Stimulated activated CD4-positive, alpha-beta T cell treated with anti-CD3 and anti-CD28 coated beads, Interleukin-1b, Interleukin-23, amount 100 ng/mL, for 4 hours (primary cell): ENCODE measurements around the gene C2CD3.
"Not testable (repeated sequence)": the region's sequence is repeated elsewhere in the genome, so short reads cannot be mapped to it uniquely, and the experiment has no call there.

Source experiments
- DNase-seq, 2 donors: peaks; one replicate each; pipeline ENCODE4 v3.0.0-alpha.2; 2020; ENCODE audit warnings: low read depth in 2 of 2

Gene C2CD3

GRCh38 chr11:74112877-74113276 lies 57.9 kb downstream of the C2CD3 start:
- no peak for DNase-seq

GRCh38 chr11:74106124-74106523 lies 64.7 kb downstream of the C2CD3 start:
- no peak for DNase-seq

- no peak for DNase-seq
These were observed 68.5 kb downstream of the C2CD3 start for GRCh38 chr11:74102321-74102720.

GRCh38 chr11:74100735-74101134 lies 70.1 kb downstream of the C2CD3 start:
- DNase-seq, result no peak

- DNase-seq, result no peak
These were observed 70.6 kb downstream of the C2CD3 start for GRCh38 chr11:74100231-74100630.

GRCh38 chr11:74097686-74098237 lies 73.0 kb downstream of the C2CD3 start:
- no peak for DNase-seq

GRCh38 chr11:74094393-74094792 lies 76.4 kb downstream of the C2CD3 start:
- DNase-seq, result no peak

- no peak for DNase-seq
These were observed 78.4 kb downstream of the C2CD3 start for GRCh38 chr11:74092425-74092824.

GRCh38 chr11:74091549-74091948 lies 79.3 kb downstream of the C2CD3 start:
- no peak for DNase-seq

- DNase-seq, result no peak
These were observed 80.1 kb downstream of the C2CD3 start for GRCh38 chr11:74090701-74091100.

- no peak for DNase-seq
These were observed 84.4 kb downstream of the C2CD3 start for GRCh38 chr11:74086242-74086884.

- no peak for DNase-seq
These were observed 85.3 kb downstream of the C2CD3 start for GRCh38 chr11:74085542-74085892.

GRCh38 chr11:74084796-74085541 lies 85.8 kb downstream of the C2CD3 start:
- DNase-seq, result no peak

- DNase-seq, result not testable (repeated sequence)
These were observed 86.9 kb downstream of the C2CD3 start for GRCh38 chr11:74083927-74084326.

GRCh38 chr11:74081428-74081827 lies 89.4 kb downstream of the C2CD3 start:
- DNase-seq, result no peak

GRCh38 chr11:74077193-74077592 lies 93.6 kb downstream of the C2CD3 start:
- no peak for DNase-seq

- DNase-seq, result no peak
These were observed 98.1 kb downstream of the C2CD3 start for GRCh38 chr11:74072721-74073120.

GRCh38 chr11:74072286-74072685 lies 98.5 kb downstream of the C2CD3 start:
- no peak for DNase-seq

- no peak for DNase-seq
These were observed 99.9 kb downstream of the C2CD3 start for GRCh38 chr11:74070723-74071492.

- no peak for DNase-seq
These were observed 101.4 kb downstream of the C2CD3 start for GRCh38 chr11:74069146-74070046.

- not testable (repeated sequence) for DNase-seq
These were observed 104.1 kb downstream of the C2CD3 start for GRCh38 chr11:74066663-74067062.
